ENCODE data around the gene ZNF451. TPM values are rescaled to one million over a fixed set of nuclear protein-coding genes. Genes with fewer than 3 reads are reported as not detected.
"Not testable (repeated sequence)": the region's sequence is repeated elsewhere in the genome, so short reads cannot be mapped to it uniquely, and the experiment has no call there.

Gene ZNF451
- polyA plus RNA-seq, 6 donors from 2014 or later = 32.2 to 40.4 (median 38.2) TPM

DNA sequence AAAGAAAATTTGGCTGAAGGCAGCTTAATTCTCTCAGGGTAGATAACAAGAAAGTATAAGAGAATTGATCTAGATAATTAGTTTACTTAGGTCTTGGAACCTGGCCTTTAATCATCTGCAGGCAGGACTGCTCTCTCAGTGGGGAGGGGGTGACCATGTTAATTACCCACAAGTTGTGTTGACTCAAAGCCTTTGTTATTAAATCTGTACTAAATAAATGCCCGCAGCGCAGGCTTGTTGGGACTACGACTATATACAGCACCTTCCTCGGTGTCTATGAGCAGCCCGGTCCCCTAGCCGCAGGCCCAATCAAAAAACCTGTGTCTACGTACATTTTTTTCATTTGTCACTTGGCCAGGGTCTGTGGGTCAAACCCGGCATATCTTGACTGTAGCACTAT lies 15.6 kb upstream of the ZNF451 start:
- Mint-ChIP-seq H3K27ac (no peak overlapping the region), H3K4me3 (no peak overlapping the region), H3K9me3 (peaks cover 0 to 2% (median 0%) of the 10 kb centered on the region in 7 donors), H3K27me3 (no peaks in the 10 kb centered on the region), H3K4me1 (no peaks in the 10 kb centered on the region), H3K36me3 (no peaks in the 10 kb centered on the region)
- DNase-seq (no peak), ATAC-seq (ENCODE audit: low read depth in 2 of 2) (no peak)

DNA sequence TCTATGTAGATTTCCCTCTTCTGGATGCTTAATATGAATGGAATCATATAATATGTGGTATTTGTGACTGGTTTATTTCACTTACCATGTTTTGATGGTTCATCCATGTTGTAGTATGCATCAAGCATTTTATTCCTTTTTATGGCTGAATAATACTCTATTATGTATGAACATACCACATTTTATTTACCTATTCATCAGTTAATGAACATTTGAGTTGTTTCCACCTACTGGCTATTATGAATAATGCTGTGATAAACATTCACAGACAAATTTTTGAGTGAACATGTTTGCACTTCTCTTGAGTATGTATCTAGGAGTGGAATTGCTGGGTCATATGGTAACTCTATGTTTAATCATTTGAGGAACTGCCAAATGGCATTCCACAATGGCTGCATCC lies 14.9 kb upstream of the ZNF451 start:
- H3K36me3 Mint-ChIP-seq = no peaks in the 10 kb centered on the region
- peak overlapping the region in 1 of 6 donors; percentile 14 for H3K27ac Mint-ChIP-seq
- H3K9me3 Mint-ChIP-seq = peaks cover 0 to 2% (median 0%) of the 10 kb centered on the region in 7 donors
- H3K4me1 Mint-ChIP-seq = no peaks in the 10 kb centered on the region
- no peaks in the 10 kb centered on the region for H3K27me3 Mint-ChIP-seq
- DNase-seq = no peak
- ATAC-seq (ENCODE audit: low read depth in 2 of 2) = no peak
- H3K4me3 Mint-ChIP-seq = no peak overlapping the region

DNA sequence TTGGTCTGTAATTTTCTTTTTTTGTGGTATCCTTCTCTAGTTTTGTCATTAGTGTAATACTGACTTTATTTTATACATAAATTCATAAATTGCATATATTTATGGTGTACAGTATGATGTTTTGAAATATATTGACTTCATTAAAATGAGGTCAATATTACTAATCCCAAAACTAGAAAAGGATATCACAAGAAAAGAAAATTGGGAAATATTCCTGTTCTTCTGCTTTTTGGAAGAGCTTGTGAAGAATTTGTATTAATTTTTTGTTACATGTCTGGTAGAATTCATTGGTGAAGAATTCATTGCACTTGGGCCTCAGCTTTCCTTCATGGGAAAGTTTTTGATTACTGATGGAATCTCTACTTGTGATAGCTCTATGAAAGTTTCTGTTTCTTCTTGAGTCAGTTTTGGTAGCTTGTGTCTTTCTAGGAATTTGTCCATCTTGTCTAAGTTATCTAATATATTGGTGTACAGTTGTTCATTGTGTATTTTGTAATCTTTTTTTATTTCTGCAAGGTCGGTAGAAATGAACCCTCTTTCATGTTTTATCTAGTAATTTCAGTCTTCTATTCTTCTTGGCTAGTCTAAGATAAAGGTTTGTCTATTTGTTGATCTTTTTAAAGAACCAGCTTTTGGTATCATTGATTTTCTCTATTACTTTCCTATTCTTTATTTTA lies 11.3 kb upstream of the ZNF451 start:
- Mint-ChIP-seq H3K27ac (no peak overlapping the region), H3K27me3 (no peaks in the 10 kb centered on the region), H3K9me3 (peaks cover 0 to 7% (median 2%) of the 10 kb centered on the region in 7 donors), H3K36me3 (no peaks in the 10 kb centered on the region), H3K4me3 (no peak overlapping the region), H3K4me1 (peaks cover 0 to 5% (median 2%) of the 10 kb centered on the region in 3 donors)
- ATAC-seq (ENCODE audit: low read depth in 2 of 2) (no peak), DNase-seq (no peak)

DNA sequence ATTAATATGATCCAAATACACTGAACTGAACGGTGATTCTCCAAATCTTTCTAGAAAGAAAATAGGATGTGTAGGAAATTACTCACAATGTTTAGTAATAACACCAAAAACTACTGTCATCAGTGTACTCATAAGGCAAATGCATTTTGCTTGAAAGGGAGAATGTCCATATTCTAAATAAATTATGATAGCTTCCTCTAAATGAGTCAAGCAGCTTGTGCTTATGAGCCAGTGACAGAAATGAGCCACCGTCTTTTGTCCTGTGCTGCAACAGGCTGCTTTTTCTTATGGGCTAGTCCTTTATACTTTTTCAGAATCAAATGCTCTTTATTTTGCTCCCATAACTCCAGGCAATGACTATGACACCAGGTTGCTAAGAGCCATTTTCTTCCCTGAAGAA lies 4.5 kb upstream of the ZNF451 start:
- Mint-ChIP-seq H3K9me3 (peaks cover 0 to 2% (median 0%) of the 10 kb centered on the region in 7 donors), H3K27me3 (no peaks in the 10 kb centered on the region), H3K27ac (peak overlapping the region in 1 of 6 donors; percentile 16), H3K36me3 (no peaks in the 10 kb centered on the region), H3K4me1 (peaks cover 6 to 9% (median 9%) of the 10 kb centered on the region in 3 donors), H3K4me3 (no peak overlapping the region)
- no peak for DNase-seq
- no peak for ATAC-seq (ENCODE audit: low read depth in 2 of 2)

DNA sequence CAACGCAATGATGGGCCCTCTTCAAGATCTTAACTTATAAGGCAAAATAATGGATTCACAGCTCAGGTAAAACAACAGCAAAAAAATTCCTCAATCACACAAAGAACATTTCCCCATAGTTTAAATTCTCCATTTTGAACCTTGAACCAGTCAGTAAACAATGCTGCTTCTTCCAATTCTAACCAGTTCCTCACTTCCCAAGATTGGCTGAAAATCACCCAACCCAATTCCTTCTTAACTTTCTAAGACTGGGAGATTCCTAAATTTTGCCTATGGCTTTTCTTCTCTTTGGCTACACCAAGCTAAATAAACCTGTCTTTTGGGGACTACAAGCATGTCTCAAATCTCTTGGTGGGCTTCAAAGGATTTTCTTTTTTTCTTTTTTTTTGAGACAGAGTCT lies 3.1 kb upstream of the ZNF451 start:
- Mint-ChIP-seq H3K4me1 (peaks cover 12 to 17% (median 14%) of the 10 kb centered on the region in 3 donors), H3K36me3 (no peaks in the 10 kb centered on the region), H3K4me3 (no peak overlapping the region), H3K27ac (no peak overlapping the region), H3K9me3 (no peaks in the 10 kb centered on the region), H3K27me3 (no peaks in the 10 kb centered on the region)
- ATAC-seq (ENCODE audit: low read depth in 2 of 2) (no peak), DNase-seq (no peak)

DNA sequence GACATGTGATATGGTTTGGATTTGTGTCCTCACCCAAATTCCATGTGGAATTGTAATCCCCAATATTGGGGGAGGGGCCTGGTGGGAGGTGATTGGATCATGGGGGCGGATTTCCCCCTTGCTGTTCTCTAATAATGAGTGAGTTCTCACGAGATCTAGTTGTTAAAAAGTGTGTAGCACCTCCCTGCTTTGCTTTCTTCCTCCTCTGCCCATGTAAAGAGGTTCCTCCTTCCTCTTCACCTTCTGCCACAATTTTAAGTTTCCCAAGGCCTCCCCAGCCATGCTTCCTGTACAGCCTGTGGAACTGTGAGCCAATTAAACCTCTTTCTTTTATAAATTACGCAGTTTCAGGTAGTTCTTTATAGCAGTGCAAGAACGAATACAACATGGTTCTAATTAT lies 2.1 kb upstream of the ZNF451 start:
- no peaks in the 10 kb centered on the region for H3K27me3 Mint-ChIP-seq
- H3K27ac Mint-ChIP-seq = peak overlapping the region in 1 of 6 donors; percentile 20
- H3K4me1 Mint-ChIP-seq = peaks cover 7 to 22% (median 18%) of the 10 kb centered on the region in 3 donors
- peak overlapping the region in 1 of 8 donors; percentile 36 for H3K4me3 Mint-ChIP-seq
- no peaks in the 10 kb centered on the region for H3K9me3 Mint-ChIP-seq
- ATAC-seq (ENCODE audit: low read depth in 2 of 2) = no peak
- DNase-seq = no peak
- H3K36me3 Mint-ChIP-seq = no peaks in the 10 kb centered on the region

DNA sequence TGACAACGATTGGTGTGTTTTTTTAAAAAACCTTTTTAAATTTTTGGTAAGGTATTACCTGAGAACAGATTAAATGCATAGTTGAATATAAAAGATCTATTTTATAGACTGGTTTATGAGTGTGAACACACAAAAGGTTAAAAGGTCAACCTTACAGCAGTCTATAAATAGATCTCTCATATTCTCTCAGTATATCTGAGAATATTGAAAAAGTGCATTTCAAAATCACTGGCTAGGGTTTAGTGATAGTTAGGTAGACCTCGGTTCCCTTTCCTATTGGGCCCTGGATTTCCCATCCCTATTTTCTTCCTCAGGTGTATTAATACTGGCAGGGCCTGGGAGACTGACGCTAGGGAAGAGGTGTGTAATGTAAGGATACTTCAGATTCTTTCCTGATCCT lies 723 bp upstream of the ZNF451 start:
- ATAC-seq (ENCODE audit: low read depth in 2 of 2) (no peak), DNase-seq (no peak)
- H3K9me3 Mint-ChIP-seq = no peaks in the 10 kb centered on the region
- H3K27ac Mint-ChIP-seq = peak overlapping the region in 3 of 6 donors; percentile 74 to 95 (median 85)
- no peaks in the 10 kb centered on the region for H3K27me3 Mint-ChIP-seq
- peak overlapping the region; percentile 70 to 97 (median 92) for H3K4me3 Mint-ChIP-seq
- peaks cover 13 to 30% (median 26%) of the 10 kb centered on the region in 3 donors for H3K4me1 Mint-ChIP-seq
- H3K36me3 Mint-ChIP-seq = no peaks in the 10 kb centered on the region

DNA sequence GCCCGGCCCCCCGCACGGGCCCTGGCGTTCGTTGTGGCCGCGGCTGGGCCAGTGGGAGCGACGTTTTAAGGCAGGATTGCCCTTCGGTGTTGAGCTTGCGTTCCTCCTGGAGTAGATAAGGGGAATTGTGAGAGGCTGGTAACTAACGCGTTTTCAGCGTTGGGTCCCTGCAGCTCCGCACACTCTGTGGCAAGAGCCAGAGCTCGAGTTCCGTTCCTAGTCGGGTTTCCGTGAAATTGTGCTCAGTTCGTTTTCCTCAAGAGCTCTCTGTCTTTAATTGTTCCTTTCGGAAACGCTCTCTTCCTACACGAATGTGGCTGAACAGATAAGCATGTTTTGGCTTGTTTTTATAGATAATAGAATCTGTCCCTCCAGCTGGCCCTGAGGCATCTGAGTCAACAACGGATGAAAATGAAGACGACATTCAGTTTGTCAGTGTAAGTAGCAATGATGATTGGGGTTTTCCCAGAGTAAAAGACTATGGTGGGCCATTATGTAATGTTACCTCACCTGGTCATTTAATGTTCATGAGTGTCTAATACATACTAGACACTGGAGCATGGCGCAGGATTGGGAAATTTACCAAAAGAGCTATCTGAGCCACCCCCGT lies 575 bp downstream of the ZNF451 start:
- Mint-ChIP-seq H3K4me1 (peaks cover 16 to 34% (median 28%) of the 10 kb centered on the region in 3 donors), H3K4me3 (peak overlapping the region in 5 of 8 donors; percentile 70 to 97 (median 93)), H3K27ac (peak overlapping the region in 2 of 6 donors; percentile 74 to 97)
- not testable (repeated sequence) for H3K36me3 Mint-ChIP-seq, H3K27me3 Mint-ChIP-seq, H3K9me3 Mint-ChIP-seq, DNase-seq
- ATAC-seq (ENCODE audit: low read depth in 2 of 2) = peak; percentile 11 to 21

DNA sequence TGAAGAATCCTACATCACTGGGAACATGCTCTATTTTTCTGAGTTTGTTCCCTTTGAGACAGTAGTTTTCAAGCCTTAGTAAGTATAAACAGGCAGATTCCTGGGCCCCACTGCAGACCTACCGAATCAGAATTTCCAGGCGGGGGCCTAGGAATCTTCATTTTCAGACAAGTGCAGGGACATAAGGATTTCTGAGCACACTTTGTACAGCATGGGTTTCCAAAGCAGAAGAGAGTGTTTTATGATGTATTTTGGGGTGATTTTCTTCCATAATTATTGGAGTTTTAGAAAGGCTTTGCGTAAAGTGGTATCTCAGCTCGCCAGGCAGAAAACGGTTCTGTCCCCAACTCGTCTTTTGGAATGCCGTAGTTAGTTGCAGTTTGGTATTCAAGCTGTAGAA lies 1.4 kb downstream of the ZNF451 start:
- not testable (repeated sequence) for DNase-seq; H3K36me3 Mint-ChIP-seq; H3K9me3 Mint-ChIP-seq; H3K27me3 Mint-ChIP-seq; ATAC-seq (ENCODE audit: low read depth in 2 of 2)
- Mint-ChIP-seq H3K4me3 (peak overlapping the region in 6 of 8 donors; percentile 38 to 73 (median 46)), H3K27ac (peak overlapping the region in 3 of 6 donors; percentile 30 to 86 (median 70)), H3K4me1 (peaks cover 16 to 37% (median 32%) of the 10 kb centered on the region in 3 donors)

DNA sequence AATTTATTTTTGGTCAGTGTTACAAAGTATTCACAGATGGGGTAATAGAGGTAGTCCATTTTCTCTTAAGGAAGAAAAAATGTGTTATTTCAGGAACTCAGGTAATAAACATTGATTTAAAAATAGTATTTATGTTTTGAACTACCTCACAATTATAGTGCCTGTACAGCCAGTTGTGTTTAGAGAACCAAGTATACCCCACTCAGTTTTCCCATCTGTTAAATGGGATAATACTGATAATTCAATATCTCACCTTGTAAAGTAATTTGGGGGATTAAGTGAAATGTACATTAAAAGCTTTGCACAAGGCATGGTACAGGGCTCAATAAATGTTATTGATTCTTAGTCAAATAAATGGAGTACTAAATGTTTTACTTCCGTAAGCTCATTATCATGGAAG lies 4.7 kb downstream of the ZNF451 start:
- H3K27ac Mint-ChIP-seq = peak overlapping the region in 1 of 6 donors; percentile 53
- H3K36me3 Mint-ChIP-seq = peaks cover 8% of the 10 kb centered on the region in 2 donors
- H3K27me3 Mint-ChIP-seq = no peaks in the 10 kb centered on the region
- no peak for ATAC-seq (ENCODE audit: low read depth in 2 of 2)
- no peak overlapping the region for H3K4me3 Mint-ChIP-seq
- peaks cover 26 to 52% (median 39%) of the 10 kb centered on the region in 3 donors for H3K4me1 Mint-ChIP-seq
- DNase-seq = no peak
- H3K9me3 Mint-ChIP-seq = no peaks in the 10 kb centered on the region

DNA sequence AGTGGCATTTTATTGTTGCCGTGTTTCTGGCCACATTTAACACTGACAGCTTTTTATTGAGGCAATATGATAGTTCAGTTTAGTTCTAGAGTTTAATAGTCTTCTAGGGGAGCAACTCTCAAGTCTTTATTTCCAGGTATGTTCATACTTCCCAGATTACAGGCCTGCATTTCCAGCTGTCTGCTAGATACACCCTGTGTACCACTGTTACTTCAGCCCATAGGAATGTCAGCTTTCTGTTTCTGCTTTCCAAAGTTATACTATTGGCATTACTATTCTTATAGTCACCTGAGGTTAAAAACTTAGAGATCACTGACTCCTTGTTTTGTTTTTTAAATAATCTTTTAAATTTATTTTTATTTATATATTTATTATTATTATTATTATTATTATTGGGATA lies 7.6 kb downstream of the ZNF451 start:
- H3K4me1 Mint-ChIP-seq = peaks cover 25 to 37% (median 28%) of the 10 kb centered on the region in 3 donors

DNA sequence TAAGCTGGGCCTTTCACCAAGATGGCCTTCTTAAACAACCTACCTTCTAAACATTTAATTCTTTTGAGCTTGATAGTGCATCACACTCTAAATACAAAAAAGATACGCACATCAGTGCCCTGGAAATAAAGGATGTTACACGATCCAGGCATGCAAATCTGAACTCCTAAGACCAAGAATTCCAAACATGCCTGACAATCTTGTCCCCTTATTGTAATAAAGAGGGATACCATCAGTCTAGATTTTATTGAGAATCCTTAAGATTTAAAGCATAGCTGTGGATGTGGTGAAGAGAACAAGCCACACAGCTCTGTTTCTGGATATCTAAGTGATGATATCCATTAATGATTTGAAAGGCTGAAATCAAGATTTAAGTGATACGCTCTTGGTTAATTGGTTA lies 13.0 kb downstream of the ZNF451 start:
- Mint-ChIP-seq H3K4me3 (no peak overlapping the region), H3K4me1 (peaks cover 20 to 35% (median 30%) of the 10 kb centered on the region in 3 donors), H3K9me3 (no peaks in the 10 kb centered on the region), H3K36me3 (peaks cover 28 to 34% of the 10 kb centered on the region in 2 donors), H3K27me3 (no peaks in the 10 kb centered on the region), H3K27ac (no peak overlapping the region)
- ATAC-seq (ENCODE audit: low read depth in 2 of 2) = no peak
- no peak for DNase-seq

More for the DNA sequence above, 7.6 kb downstream of the ZNF451 start:
- Mint-ChIP-seq H3K36me3 (peaks cover 26 to 29% of the 10 kb centered on the region in 2 donors), H3K27me3 (no peaks in the 10 kb centered on the region), H3K4me3 (peak overlapping the region in 1 of 8 donors; percentile 4), H3K27ac (no peak overlapping the region), H3K9me3 (no peaks in the 10 kb centered on the region)
- no peak for DNase-seq
- ATAC-seq (ENCODE audit: low read depth in 2 of 2) = no peak

DNA sequence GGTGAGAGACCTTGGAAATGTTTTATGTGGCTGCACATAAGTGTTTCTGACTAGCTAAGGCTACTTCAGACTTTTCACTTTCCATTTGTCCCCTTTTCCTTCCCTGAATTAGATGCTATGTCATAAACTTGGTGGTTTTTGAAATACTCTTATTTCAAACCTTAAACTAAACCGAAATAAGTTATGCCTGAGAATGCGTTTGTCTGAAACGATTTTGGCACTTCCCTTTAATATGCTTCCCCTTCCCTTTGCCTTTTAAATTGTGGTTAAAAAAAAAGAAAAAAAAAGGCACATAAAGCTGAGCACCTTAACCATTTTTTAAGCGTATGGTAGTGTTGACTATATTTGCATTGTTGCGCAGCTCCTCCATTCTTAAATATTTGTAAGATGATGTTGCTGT lies 14.3 kb downstream of the ZNF451 start:
- no peaks in the 10 kb centered on the region for H3K27me3 Mint-ChIP-seq
- no peak overlapping the region for H3K4me3 Mint-ChIP-seq
- no peaks in the 10 kb centered on the region for H3K9me3 Mint-ChIP-seq
- no peak for ATAC-seq (ENCODE audit: low read depth in 2 of 2)
- peaks cover 21 to 30% of the 10 kb centered on the region in 2 donors for H3K36me3 Mint-ChIP-seq
- peaks cover 31 to 36% (median 34%) of the 10 kb centered on the region in 3 donors for H3K4me1 Mint-ChIP-seq
- H3K27ac Mint-ChIP-seq = peak overlapping the region in 1 of 6 donors; percentile 24
- DNase-seq = no peak

DNA sequence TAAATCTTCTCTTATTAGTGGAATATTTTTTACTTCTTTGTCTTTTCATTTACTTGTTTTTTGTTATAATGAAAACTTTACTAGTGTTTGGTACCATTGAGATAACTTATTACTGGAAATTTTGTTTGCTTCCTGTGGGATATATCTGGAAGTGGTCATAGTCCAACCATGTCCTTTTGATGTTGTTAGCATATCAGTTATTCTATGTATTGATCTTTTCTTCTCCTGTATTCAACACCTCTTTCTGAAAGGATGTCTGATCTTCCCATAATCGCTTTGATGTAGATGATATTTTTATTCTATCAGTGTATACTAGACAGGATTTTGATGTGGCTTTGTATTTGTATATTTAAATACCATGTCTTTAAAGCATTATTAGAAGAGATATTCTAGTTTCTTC lies 17.0 kb downstream of the ZNF451 start:
- H3K4me3 Mint-ChIP-seq = no peak overlapping the region

More for the DNA sequence above, 17.0 kb downstream of the ZNF451 start:
- no peak for ATAC-seq (ENCODE audit: low read depth in 2 of 2)
- no peak overlapping the region for H3K27ac Mint-ChIP-seq
- no peaks in the 10 kb centered on the region for H3K9me3 Mint-ChIP-seq
- no peaks in the 10 kb centered on the region for H3K27me3 Mint-ChIP-seq
- peaks cover 37 to 52% (median 48%) of the 10 kb centered on the region in 3 donors for H3K4me1 Mint-ChIP-seq
- no peak for DNase-seq
- H3K36me3 Mint-ChIP-seq = peaks cover 2 to 9% of the 10 kb centered on the region in 2 donors
